ENCODE results near the gene CRB2. TPM values are rescaled to one million over a fixed set of nuclear protein-coding genes. Genes with fewer than 3 reads are reported as not detected.

The CRB2 gene
- total and polyA plus RNA-seq, 11 donors, result 0.05 to 10.1 (median 0.10) TPM; not detected in 8

GRCh38 chr9:123371805-123372590 is 16.0 kb downstream of the CRB2 start:
- WGBS, 4 donors, result 80 to 91% (median 89%) methylated on average over 11 to 14 of the region's 14 CpGs
- H3K4me1 ChIP-seq, result peaks cover 0 to 30% (median 5%) of the 10 kb centered on the region in 12 donors
- H3K27ac ChIP-seq, result no peak overlapping the region
- ATAC-seq (no peak), DNase-seq (no peak)
- H3K9me3 ChIP-seq, result no peaks in the 10 kb centered on the region
- no peaks in the 10 kb centered on the region for H3K36me3 ChIP-seq
- TF ChIP-seq CTCF (IDR thresholded peaks at IDR 0.05) (no peak), POLR2A (IDR thresholded peaks at IDR 0.05) (no peak)
- H3K4me3 ChIP-seq, result no peak overlapping the region
- intact Hi-C loops (cut with DNase I), result no loop called here
- peaks cover 17 to 65% (median 33%) of the 10 kb centered on the region in 9 donors for H3K27me3 ChIP-seq

- Histone ChIP-seq H3K4me1 (peaks cover 0 to 28% (median 5%) of the 10 kb centered on the region in 12 donors), H3K36me3 (no peaks in the 10 kb centered on the region), H3K9me3 (no peaks in the 10 kb centered on the region), H3K4me3 (peak overlapping the region in 1 of 12 donors; percentile 5), H3K27me3 (peaks cover 17 to 63% (median 33%) of the 10 kb centered on the region in 9 donors), H3K27ac (no peak overlapping the region)
- TF ChIP-seq CTCF (IDR thresholded peaks at IDR 0.05) (no peak), POLR2A (IDR thresholded peaks at IDR 0.05) (no peak)
- ATAC-seq (no peak), DNase-seq (no peak)
- intact Hi-C loops (cut with DNase I), result no loop called here
- 28 to 37% (median 33%) methylated on average over 36 to 58 of the region's 58 CpGs for WGBS, 4 donors
Observed at GRCh38 chr9:123372766-123373446, 16.9 kb downstream of the CRB2 start.

GRCh38 chr9:123373447-123373923 is 17.5 kb downstream of the CRB2 start:
- ATAC-seq (no peak), DNase-seq (no peak)
- 9 to 15% (median 12%) methylated on average over 28 to 60 of the region's 60 CpGs for WGBS, 4 donors
- Histone ChIP-seq H3K9me3 (no peaks in the 10 kb centered on the region), H3K4me3 (peak overlapping the region in 1 of 12 donors; percentile 5), H3K36me3 (no peaks in the 10 kb centered on the region), H3K27me3 (peaks cover 17 to 58% (median 33%) of the 10 kb centered on the region in 9 donors), H3K4me1 (peaks cover 0 to 23% (median 5%) of the 10 kb centered on the region in 12 donors), H3K27ac (no peak overlapping the region)
- TF ChIP-seq CTCF (IDR thresholded peaks at IDR 0.05), result no peak
- TF ChIP-seq POLR2A (IDR thresholded peaks at IDR 0.05), result no peak
- intact Hi-C loops (cut with DNase I), result no loop called here

GRCh38 chr9:123373946-123374345 is 17.9 kb downstream of the CRB2 start:
- Histone ChIP-seq H3K36me3 (no peaks in the 10 kb centered on the region), H3K27me3 (peaks cover 17 to 57% (median 33%) of the 10 kb centered on the region in 9 donors)

More at GRCh38 chr9:123373946-123374345, 17.9 kb downstream of the CRB2 start:
- TF ChIP-seq CTCF (IDR thresholded peaks at IDR 0.05) (no peak), POLR2A (IDR thresholded peaks at IDR 0.05) (no peak)
- H3K4me1 ChIP-seq, result peaks cover 0 to 23% (median 5%) of the 10 kb centered on the region in 12 donors
- H3K9me3 ChIP-seq, result no peaks in the 10 kb centered on the region
- ATAC-seq (no peak), DNase-seq (no peak)
- WGBS, 4 donors, result 14 to 27% (median 24%) methylated on average over 10 of the region's 10 CpGs
- intact Hi-C loops (cut with DNase I), result no loop called here
- H3K27ac ChIP-seq, result no peak overlapping the region
- H3K4me3 ChIP-seq, result no peak overlapping the region

All from heart left ventricle (tissue), 16 donors.